K562 (cell line): Measurements from ENCODE around the gene NFATC2. TPM values are rescaled to one million over a fixed set of nuclear protein-coding genes. Genes with fewer than 3 reads are reported as not detected.

Source experiments
- E2F3 ChIP-seq: fragments of 250-450 bp; sonication (Bioruptor Pico); IDR thresholded peaks from 2 replicates; pipeline ENCODE4 v1.4.0; 2020; ENCODE audit warnings: mild to moderate bottlenecking
- LEF1 ChIP-seq: fragments of 450-650 bp; IDR thresholded peaks from 2 replicates; pipeline ENCODE4 v1.6.1; 2016; ENCODE audit warnings: mild to moderate bottlenecking
- NFIC ChIP-seq: fragments of 450-650 bp; IDR thresholded peaks from 2 replicates; pipeline ENCODE4 v1.6.1; 2017; ENCODE audit warnings: mild to moderate bottlenecking, inconsistent platforms
- NUFIP1 ChIP-seq: fragments of 450-650 bp; IDR thresholded peaks from 2 replicates; pipeline ENCODE4 v1.6.1; 2018; ENCODE audit not compliant: partially characterized antibody
- PHF8 ChIP-seq: fragments of 200-600 bp; sonication (generic); IDR thresholded peaks from 2 replicates; pipeline ENCODE4 v1.6.1; 2012; ENCODE audit warnings: mixed run types, mild to moderate bottlenecking, inconsistent platforms, low read length, moderate library complexity, borderline replicate concordance
- PML ChIP-seq: IDR thresholded peaks from 2 replicates; pipeline ENCODE4 v1.6.1; 2012; ENCODE audit warnings: low read length, inconsistent platforms
- PTRF ChIP-seq: fragments of 450-650 bp; IDR thresholded peaks from 2 replicates; pipeline ENCODE4 v1.6.1; 2016; ENCODE audit warnings: mild to moderate bottlenecking, missing genetic modification characterization, missing compliant biosample characterization
- RCOR1 ChIP-seq, 2 experiments: IDR thresholded peaks; 2 replicates each; pipeline ENCODE4 v1.6.1; 2012; ENCODE audit warnings: low read depth in 2 of 2, low read length in 2 of 2, borderline replicate concordance in 1 of 2, improper control_type of control experiment in 1 of 2
- TEAD2 ChIP-seq: fragments of 450-650 bp; IDR thresholded peaks from 2 replicates; pipeline ENCODE4 v1.6.1; 2016; ENCODE audit warnings: missing genetic modification characterization, control low read depth, missing compliant biosample characterization
- VEZF1 ChIP-seq: fragments of 200-800 bp; sonication (Bioruptor generic); IDR thresholded peaks from 2 replicates; pipeline ENCODE4 v1.6.1; 2017; ENCODE audit warnings: missing genetic modification characterization, missing compliant biosample characterization
- ZBTB5 ChIP-seq: fragments of 450-650 bp; IDR thresholded peaks from 2 replicates; pipeline ENCODE4 v1.6.1; 2017; ENCODE audit warnings: antibody characterized with exemption
- ZNF639 ChIP-seq, 2 experiments: fragments of 200-800 bp in 1 of 2; sonication (Bioruptor generic) in 1 of 2; sonication (generic) in 1 of 2; formaldehyde crosslinking in 1 of 2; IDR thresholded peaks in 1 of 2; conservative IDR thresholded peaks in 1 of 2; 2 replicates each; pipeline versions ENCODE4 v1.5.0 to v1.6.1; 2016 to 2020; ENCODE audit warnings: missing compliant biosample characterization in 1 of 2, missing genetic modification characterization in 1 of 2, missing genetic modification reagents in 1 of 2
- ZNF830 ChIP-seq: fragments of 250-450 bp; sonication (Bioruptor Pico); IDR thresholded peaks from 2 replicates; pipeline ENCODE4 v1.5.0; 2021; ENCODE audit warnings: mild to moderate bottlenecking
- polyA plus RNA-seq, 8 experiments: library from polyadenylated mRNA; depleted of rRNA in 4 of 8; stranded (reverse) in 5 of 8; unstranded in 3 of 8; fragments of >200 nt; fragmentation: Nextera tagmentation in 2 of 8; fragmentation: Illumina TruSeq in 1 of 8; extraction: Ambion mirVana in 2 of 8; extraction: Trizol in 1 of 8; gene quantifications; 2 replicates each; pipeline versions ENCODE4 v1.2.1 to v1.2.3, GENCODE V29; 2011 to 2014; ENCODE audit warnings: inconsistent platforms in 1 of 8, missing spikeins in 1 of 8
- total RNA-seq, 7 experiments: library from RNA; depleted of rRNA in 6 of 7; stranded (reverse); fragments of >200 nt in 6 of 7; fragmentation: Illumina TruSeq in 2 of 7; extraction: Trizol in 2 of 7; gene quantifications; 2 replicates each; pipeline versions ENCODE4 v1.2.1 to v1.2.3, GENCODE V29; 2011 to 2021; ENCODE audit warnings: low replicate concordance in 1 of 7
- TF ChIP-seq, protein P1 (sequence below), 2 experiments: IDR thresholded peaks; 2 replicates each; pipeline ENCODE4 v1.6.1; 2011; ENCODE audit warnings: borderline replicate concordance in 1 of 2, control low read depth in 1 of 2, low read depth in 1 of 2, low read length in 1 of 2, mild to moderate bottlenecking in 1 of 2, mixed read lengths in 1 of 2, moderate library complexity in 1 of 2; ENCODE audit not compliant: insufficient read depth in 1 of 2, insufficient read length in 1 of 2, poor library complexity in 1 of 2, severe bottlenecking in 1 of 2; ENCODE audit errors: extremely low read depth in 1 of 2
- TF ChIP-seq, protein P2 (sequence below): fragments of 250-450 bp; sonication (Bioruptor Pico); IDR thresholded peaks from 2 replicates; pipeline ENCODE4 v1.4.0; 2020

The NFATC2 gene
- total and polyA plus RNA-seq, 9 of the 15 experiments (the other 6 are each of a cell fraction or from before 2014, with no cell fraction given): 1.9 to 11.2 (median 3.0) TPM

DNA sequence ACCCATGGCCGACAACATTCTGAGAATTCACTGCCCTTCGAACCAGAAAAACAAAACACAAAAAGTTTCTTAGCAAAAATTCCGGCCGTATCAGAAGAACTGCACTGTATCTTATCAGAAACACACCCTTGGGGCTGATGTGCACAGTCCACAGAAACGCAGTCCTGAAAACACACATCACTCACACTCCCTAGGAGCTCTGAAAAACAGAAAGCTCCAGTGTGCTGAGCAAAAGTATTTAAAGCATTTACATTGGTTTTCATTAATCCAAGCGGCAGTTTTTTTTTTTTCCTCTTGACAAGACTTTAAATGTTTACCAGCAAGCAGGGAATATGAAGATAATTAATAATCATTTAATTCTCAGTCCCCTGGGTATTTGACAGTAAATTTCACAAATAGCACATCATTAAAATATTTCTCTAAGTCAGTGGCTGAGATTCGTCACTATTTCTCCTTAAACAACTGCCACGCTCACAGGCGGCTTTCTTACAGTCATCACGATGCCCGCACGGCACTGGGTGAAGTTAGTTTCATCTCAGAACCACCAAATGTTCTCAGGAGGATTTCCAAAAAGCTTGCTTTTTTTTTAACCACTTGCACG is 13.3 kb downstream of the NFATC2 start (continued):
- TF ChIP-seq NUFIP1: no peak
- TF ChIP-seq PHF8: no peak
- TF ChIP-seq, protein P1, sequence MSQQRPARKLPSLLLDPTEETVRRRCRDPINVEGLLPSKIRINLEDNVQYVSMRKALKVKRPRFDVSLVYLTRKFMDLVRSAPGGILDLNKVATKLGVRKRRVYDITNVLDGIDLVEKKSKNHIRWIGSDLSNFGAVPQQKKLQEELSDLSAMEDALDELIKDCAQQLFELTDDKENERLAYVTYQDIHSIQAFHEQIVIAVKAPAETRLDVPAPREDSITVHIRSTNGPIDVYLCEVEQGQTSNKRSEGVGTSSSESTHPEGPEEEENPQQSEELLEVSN (IDR thresholded peaks at IDR 0.05; ENCODE audit: borderline replicate concordance in 1 of 2, extremely low read depth in 1 of 2, insufficient read depth in 1 of 2, insufficient read length in 1 of 2, low read depth in 1 of 2, low read length in 1 of 2, poor library complexity in 1 of 2, severe bottlenecking in 1 of 2): no peak
- no peak for TF ChIP-seq ZBTB5
- peak; percentile 26; the same call in 1 of the 2 replicates for TF ChIP-seq VEZF1
- TF ChIP-seq E2F3: no peak
- no peak for TF ChIP-seq PML
- no peak for TF ChIP-seq TEAD2 (tag)
- TF ChIP-seq, protein P2, sequence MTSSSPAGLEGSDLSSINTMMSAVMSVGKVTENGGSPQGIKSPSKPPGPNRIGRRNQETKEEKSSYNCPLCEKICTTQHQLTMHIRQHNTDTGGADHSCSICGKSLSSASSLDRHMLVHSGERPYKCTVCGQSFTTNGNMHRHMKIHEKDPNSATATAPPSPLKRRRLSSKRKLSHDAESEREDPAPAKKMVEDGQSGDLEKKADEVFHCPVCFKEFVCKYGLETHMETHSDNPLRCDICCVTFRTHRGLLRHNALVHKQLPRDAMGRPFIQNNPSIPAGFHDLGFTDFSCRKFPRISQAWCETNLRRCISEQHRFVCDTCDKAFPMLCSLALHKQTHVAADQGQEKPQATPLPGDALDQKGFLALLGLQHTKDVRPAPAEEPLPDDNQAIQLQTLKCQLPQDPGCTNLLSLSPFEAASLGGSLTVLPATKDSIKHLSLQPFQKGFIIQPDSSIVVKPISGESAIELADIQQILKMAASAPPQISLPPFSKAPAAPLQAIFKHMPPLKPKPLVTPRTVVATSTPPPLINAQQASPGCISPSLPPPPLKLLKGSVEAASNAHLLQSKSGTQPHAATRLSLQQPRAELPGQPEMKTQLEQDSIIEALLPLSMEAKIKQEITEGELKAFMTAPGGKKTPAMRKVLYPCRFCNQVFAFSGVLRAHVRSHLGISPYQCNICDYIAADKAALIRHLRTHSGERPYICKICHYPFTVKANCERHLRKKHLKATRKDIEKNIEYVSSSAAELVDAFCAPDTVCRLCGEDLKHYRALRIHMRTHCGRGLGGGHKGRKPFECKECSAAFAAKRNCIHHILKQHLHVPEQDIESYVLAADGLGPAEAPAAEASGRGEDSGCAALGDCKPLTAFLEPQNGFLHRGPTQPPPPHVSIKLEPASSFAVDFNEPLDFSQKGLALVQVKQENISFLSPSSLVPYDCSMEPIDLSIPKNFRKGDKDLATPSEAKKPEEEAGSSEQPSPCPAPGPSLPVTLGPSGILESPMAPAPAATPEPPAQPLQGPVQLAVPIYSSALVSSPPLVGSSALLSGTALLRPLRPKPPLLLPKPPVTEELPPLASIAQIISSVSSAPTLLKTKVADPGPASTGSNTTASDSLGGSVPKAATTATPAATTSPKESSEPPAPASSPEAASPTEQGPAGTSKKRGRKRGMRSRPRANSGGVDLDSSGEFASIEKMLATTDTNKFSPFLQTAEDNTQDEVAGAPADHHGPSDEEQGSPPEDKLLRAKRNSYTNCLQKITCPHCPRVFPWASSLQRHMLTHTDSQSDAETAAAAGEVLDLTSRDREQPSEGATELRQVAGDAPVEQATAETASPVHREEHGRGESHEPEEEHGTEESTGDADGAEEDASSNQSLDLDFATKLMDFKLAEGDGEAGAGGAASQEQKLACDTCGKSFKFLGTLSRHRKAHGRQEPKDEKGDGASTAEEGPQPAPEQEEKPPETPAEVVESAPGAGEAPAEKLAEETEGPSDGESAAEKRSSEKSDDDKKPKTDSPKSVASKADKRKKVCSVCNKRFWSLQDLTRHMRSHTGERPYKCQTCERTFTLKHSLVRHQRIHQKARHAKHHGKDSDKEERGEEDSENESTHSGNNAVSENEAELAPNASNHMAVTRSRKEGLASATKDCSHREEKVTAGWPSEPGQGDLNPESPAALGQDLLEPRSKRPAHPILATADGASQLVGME (CRISPR knock-in tag): no peak
- TF ChIP-seq LEF1: no peak
- peak in 1 of 2 experiments; percentile 51; a peak in 1 of 4 replicates for TF ChIP-seq RCOR1 (IDR thresholded peaks at IDR 0.05; ENCODE audit: borderline replicate concordance in 1 of 2, low read depth in 2 of 2, low read length in 2 of 2)
- no peak for TF ChIP-seq ZNF639 (CRISPR knock-in tag; conservative IDR thresholded peaks at IDR 0.05 in 1 of 2, IDR thresholded peaks at IDR 0.05 in 1 of 2)
- no peak for TF ChIP-seq PTRF (tag)
- TF ChIP-seq ZNF830: no peak
- peak; percentile 15; the same call in 1 of the 2 replicates for TF ChIP-seq NFIC
